ENCODE data around the gene ANO1.
A peak's percentile ranks its signal among the peaks of the same experiment; 100 is the strongest.

ANO1 gene

DNA sequence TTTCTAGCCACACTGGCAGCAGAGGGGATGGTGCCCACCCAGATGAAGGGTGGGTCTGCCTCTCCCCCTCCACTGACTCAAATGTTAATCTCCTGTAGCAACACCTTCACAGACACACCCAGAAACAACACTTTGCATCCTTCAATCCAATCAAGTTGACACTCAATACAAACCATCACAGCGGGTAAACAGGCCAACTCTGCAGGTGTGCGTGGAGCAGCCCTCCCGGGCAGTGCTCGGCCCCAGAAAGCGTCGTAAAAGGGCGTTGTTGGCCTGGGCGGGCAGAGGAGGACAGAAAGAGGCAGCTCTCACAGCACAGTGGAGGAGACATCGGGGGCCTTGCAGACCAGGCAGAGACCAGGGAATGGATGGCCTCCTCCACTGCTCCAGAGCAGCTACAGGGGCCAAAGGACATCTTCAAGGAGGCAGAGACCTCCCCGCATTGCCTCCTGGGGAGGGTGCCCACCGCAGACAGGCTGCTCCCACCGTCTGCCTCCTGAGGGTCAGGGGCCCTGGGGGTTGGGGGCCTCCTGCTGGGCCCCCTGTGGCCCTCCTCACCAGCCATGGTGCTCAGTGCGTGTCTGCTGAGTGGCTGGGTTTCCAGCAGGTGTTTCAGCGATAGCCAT is 68.9 kb downstream of the ANO1 start:
- TF ChIP-seq, protein P1, sequence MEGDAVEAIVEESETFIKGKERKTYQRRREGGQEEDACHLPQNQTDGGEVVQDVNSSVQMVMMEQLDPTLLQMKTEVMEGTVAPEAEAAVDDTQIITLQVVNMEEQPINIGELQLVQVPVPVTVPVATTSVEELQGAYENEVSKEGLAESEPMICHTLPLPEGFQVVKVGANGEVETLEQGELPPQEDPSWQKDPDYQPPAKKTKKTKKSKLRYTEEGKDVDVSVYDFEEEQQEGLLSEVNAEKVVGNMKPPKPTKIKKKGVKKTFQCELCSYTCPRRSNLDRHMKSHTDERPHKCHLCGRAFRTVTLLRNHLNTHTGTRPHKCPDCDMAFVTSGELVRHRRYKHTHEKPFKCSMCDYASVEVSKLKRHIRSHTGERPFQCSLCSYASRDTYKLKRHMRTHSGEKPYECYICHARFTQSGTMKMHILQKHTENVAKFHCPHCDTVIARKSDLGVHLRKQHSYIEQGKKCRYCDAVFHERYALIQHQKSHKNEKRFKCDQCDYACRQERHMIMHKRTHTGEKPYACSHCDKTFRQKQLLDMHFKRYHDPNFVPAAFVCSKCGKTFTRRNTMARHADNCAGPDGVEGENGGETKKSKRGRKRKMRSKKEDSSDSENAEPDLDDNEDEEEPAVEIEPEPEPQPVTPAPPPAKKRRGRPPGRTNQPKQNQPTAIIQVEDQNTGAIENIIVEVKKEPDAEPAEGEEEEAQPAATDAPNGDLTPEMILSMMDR (IDR thresholded peaks at IDR 0.05) = no peak

DNA sequence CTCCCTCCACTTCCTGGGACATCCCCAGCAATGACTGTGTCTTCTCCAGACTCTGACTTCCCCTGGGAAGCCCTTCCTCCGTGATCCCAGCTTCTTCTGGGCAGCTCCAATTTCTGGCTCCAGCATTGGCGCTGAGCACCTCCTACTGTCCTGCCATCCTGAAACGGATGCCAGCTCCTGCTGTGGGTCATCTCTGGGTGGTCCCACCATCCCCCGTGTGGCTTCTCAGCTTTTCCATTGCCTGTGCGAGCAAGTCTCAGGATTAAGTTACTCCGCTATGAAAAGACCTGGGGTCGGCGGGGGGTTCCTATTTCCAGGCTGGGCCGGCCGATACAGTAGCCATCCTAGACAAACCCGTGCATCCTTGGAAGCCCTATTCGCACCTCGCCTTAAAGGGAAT is 69.6 kb downstream of the ANO1 start:
- TF ChIP-seq, protein P1 (IDR thresholded peaks at IDR 0.05) = no peak

DNA sequence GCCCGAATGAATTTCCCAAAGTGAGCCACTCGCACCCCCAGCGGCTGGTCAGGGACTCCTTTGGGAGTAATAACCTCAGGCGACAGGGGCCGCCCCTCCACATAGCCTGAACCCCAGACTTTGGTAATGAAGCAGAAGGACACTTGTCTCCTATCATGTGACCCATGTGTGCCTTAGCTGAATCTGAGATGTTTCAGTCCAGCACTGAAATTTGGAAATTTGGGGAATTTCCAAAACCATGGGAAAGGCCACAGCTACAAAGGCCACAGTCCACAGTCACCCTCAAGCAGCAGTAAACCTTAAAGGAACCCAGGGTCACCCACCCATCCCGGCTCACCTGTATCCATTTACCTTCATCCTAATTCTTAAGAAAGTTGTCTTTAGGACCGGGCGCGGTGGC is 73.6 kb downstream of the ANO1 start:
- TF ChIP-seq, protein P1 (IDR thresholded peaks at IDR 0.05) = no peak

DNA sequence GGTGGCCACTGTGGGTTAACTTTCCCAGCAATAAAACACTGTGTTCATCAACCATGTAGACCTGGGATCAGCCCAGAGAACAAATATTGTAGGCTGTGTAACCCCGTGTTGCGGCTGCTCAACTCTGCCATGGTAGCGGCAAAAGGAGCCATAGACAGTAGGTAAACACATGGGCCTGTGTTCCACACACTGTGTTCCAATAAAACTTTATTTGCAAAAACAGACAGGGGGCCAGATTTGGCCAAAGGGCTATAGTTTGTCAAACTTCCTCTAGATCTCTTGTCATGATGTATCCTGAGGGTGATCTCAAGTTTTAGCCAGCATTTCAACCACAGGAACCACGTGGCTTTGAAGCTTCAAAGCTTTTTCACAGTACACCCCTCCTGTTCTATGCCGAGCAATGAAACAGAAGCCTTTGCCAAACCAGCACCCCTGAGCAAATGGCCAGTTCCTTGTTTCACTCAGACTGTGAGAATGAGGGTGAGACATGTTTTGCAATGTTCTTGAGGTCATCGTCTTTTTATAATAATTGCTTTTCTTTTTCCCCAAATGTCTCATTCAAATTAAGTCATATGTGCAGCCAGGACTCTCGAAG is 75.1 kb downstream of the ANO1 start:
- TF ChIP-seq, protein P1 (IDR thresholded peaks at IDR 0.05) = no peak

DNA sequence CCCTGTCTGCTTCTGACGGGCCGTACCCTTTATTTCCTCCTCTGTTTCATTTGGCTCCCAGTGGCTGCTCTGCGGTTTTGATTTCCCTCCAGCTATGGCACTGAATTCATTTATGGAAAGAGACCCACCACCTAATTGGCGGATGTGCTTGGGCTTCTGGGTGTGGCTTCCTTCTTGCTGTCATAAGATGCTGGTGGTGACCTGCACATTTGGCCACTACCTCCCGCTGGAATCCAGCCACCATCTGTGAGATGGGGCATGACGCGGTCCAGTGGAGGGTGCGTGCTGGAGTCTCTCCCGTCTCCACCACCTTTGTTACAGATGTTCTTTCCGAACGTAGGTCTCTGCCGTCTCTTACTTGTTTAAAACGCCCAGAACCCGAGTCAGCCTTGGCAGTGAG is 77.3 kb downstream of the ANO1 start:
- TF ChIP-seq, protein P1 (IDR thresholded peaks at IDR 0.05) = no peak

DNA sequence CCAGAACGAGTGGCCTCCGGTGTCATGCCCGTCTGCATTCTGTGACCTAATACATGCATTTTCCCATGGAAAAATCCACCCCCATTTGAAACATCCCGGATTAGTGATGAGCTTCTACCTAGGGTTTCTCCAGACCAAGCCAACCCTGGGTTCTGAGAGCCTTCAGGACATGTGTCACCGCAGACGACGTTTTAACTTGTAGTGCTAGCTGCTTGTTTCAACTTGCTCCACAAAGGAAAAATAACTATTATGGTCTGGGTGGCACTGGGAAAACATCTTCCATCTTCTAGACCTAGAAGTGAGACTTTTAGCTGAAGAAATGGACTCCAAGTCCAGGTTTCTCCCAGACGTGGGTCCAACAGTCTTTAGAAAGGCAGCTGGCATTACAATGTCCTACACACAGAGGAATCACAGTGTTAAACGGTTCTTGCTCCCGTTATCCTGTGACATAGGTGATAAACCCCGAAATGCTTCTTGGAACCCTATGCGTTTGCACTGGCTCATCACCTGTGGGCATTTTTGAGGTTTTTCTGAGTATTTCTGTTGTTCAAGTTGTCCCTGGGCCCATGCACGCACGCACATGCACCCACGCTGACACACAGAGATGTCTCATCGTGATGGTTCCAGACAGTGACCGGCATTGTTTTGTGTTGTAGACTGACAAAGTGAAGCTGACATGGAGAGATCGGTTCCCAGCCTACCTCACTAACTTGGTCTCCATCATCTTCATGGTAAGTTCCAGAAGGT is 78.3 kb downstream of the ANO1 start:
- TF ChIP-seq, protein P1 (IDR thresholded peaks at IDR 0.05) = no peak

DNA sequence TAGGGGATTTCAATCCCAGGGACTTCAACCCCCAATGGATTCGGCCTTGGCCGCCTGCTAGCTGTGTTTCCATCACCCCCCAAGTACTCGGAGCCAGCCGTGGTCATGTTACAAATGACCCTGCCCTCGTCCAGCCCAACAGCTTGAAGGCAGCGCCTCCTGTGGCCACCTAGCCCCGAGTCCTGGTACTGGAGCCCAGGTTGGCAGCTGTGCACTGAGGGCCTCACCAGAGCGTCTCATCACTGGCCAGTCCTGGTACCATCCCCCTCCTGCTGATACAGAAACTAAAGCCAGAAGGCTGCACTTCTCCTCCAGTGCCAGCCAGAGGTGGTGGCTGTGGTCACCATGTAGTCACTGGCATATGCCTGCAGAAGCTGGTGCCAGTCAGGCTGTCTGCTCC is 80.1 kb downstream of the ANO1 start:
- TF ChIP-seq, protein P1 (IDR thresholded peaks at IDR 0.05) = peak; percentile 23; the same call in 1 of the 2 replicates
